ENCODE measurements around the gene NR2F1. TPM values are rescaled to one million over a fixed set of nuclear protein-coding genes. Genes with fewer than 3 reads are reported as not detected.

The NR2F1 gene
- total and polyA plus RNA-seq, 10 donors: 2.0 to 28.8 (median 11.7) TPM

GRCh38 chr5:93572608-93573353 is 10.2 kb upstream of the NR2F1 start:
- intact Hi-C loops (cut with DNase I; ENCODE audit: low total_unique reads): no loop called here
- no peak overlapping the region for H3K27ac ChIP-seq
- no peak for TF ChIP-seq CTCF (IDR thresholded peaks at IDR 0.05 in 8 of 11, conservative IDR thresholded peaks at IDR 0.05 in 3 of 11)
- no peak for TF ChIP-seq POLR2AphosphoS5 (IDR thresholded peaks at IDR 0.05)
- TF ChIP-seq POLR2A (IDR thresholded peaks at IDR 0.05): no peak
- peak overlapping the region in 4 of 8 donors; percentile 4 to 38 (median 22) for H3K4me3 ChIP-seq
- DNase-seq: no peak
- 10 to 36% (median 12%) methylated on average over 34 to 45 of the region's 45 CpGs for WGBS, 5 donors
- H3K27me3 ChIP-seq (replicated peaks in 1 of 7): peaks cover 0 to 100% (median 68%) of the 10 kb centered on the region in 7 donors
- H3K36me3 ChIP-seq: no peaks in the 10 kb centered on the region
- H3K9me3 ChIP-seq: peaks cover 0 to 10% (median 0%) of the 10 kb centered on the region in 8 donors
- peaks cover 4 to 39% (median 32%) of the 10 kb centered on the region in 6 donors for H3K4me1 ChIP-seq

- intact Hi-C loops (cut with DNase I; ENCODE audit: low total_unique reads): no loop called here
- Histone ChIP-seq H3K36me3 (no peaks in the 10 kb centered on the region), H3K4me1 (peaks cover 6 to 45% (median 33%) of the 10 kb centered on the region in 6 donors), H3K27me3 (replicated peaks in 1 of 7) (peaks cover 0 to 100% (median 68%) of the 10 kb centered on the region in 7 donors), H3K27ac (peak overlapping the region in 1 of 8 donors; percentile 16), H3K9me3 (peaks cover 0 to 10% (median 0%) of the 10 kb centered on the region in 8 donors), H3K4me3 (no peak overlapping the region)
- TF ChIP-seq CTCF (IDR thresholded peaks at IDR 0.05 in 8 of 11, conservative IDR thresholded peaks at IDR 0.05 in 3 of 11) (no peak), POLR2AphosphoS5 (IDR thresholded peaks at IDR 0.05) (no peak), POLR2A (IDR thresholded peaks at IDR 0.05) (no peak)
- DNase-seq: no peak
- 23 to 52% (median 29%) methylated on average over 32 of the region's 32 CpGs for WGBS, 5 donors
Measured at GRCh38 chr5:93573354-93574351, 9.4 kb upstream of the NR2F1 start.

GRCh38 chr5:93574491-93575305 is 8.3 kb upstream of the NR2F1 start:
- Histone ChIP-seq H3K4me1 (peaks cover 16 to 56% (median 44%) of the 10 kb centered on the region in 6 donors), H3K4me3 (no peak overlapping the region), H3K27me3 (replicated peaks in 1 of 7) (peaks cover 2 to 100% (median 72%) of the 10 kb centered on the region in 7 donors), H3K36me3 (no peaks in the 10 kb centered on the region), H3K27ac (peak overlapping the region in 2 of 8 donors; percentile 1 to 16), H3K9me3 (peaks cover 0 to 10% (median 0%) of the 10 kb centered on the region in 8 donors)
- no peak for DNase-seq
- TF ChIP-seq POLR2AphosphoS5 (IDR thresholded peaks at IDR 0.05): no peak
- no peak for TF ChIP-seq POLR2A (IDR thresholded peaks at IDR 0.05)
- TF ChIP-seq CTCF (IDR thresholded peaks at IDR 0.05 in 8 of 11, conservative IDR thresholded peaks at IDR 0.05 in 3 of 11): no peak
- intact Hi-C loops (cut with DNase I; ENCODE audit: low total_unique reads): no loop called here
- WGBS, 5 donors: 17 to 27% (median 23%) methylated on average over 12 of the region's 12 CpGs
